B cell (primary cell): ENCODE data around the gene PSMB5.
"Not testable (repeated sequence)": the region's sequence is repeated elsewhere in the genome, so short reads cannot be mapped to it uniquely, and the experiment has no call there.

Source experiments
- EZH2 ChIP-seq: IDR thresholded peaks from 2 replicates; pipeline ENCODE4 v1.6.1; 2012; ENCODE audit warnings: borderline replicate concordance, low read depth, mild to moderate bottlenecking, moderate library complexity, low read length; ENCODE audit not compliant: insufficient read depth, poor library complexity, severe bottlenecking
- TF ChIP-seq, protein P1 (sequence below): fragments of 200-600 bp; IDR thresholded peaks from one replicate; pipeline ENCODE4 v1.8.0; 2022; ENCODE audit warnings: antibody characterized with exemption, mild to moderate bottlenecking

DNA sequence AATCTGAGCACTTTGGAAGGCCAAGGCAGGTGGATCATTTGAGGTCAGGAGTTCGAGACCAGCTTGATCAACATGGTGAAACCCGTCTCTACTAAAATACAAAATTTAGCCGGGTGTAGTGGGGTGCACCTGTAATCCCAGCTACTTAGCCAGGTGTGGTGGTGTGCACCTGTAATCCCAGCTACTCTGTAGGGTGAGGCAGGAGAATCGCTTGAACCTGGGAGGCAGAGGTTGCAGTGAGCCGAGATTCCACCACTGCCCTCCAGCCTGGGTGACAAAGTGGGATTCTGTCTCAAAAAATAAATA, 21.0 kb downstream of the PSMB5 start:
- TF ChIP-seq, protein P1, sequence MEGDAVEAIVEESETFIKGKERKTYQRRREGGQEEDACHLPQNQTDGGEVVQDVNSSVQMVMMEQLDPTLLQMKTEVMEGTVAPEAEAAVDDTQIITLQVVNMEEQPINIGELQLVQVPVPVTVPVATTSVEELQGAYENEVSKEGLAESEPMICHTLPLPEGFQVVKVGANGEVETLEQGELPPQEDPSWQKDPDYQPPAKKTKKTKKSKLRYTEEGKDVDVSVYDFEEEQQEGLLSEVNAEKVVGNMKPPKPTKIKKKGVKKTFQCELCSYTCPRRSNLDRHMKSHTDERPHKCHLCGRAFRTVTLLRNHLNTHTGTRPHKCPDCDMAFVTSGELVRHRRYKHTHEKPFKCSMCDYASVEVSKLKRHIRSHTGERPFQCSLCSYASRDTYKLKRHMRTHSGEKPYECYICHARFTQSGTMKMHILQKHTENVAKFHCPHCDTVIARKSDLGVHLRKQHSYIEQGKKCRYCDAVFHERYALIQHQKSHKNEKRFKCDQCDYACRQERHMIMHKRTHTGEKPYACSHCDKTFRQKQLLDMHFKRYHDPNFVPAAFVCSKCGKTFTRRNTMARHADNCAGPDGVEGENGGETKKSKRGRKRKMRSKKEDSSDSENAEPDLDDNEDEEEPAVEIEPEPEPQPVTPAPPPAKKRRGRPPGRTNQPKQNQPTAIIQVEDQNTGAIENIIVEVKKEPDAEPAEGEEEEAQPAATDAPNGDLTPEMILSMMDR, result not testable (repeated sequence)
- not testable (repeated sequence) for TF ChIP-seq EZH2
